Glutamatergic neuron (in vitro differentiated cells): ENCODE results near the gene BBLN. TPM values are rescaled to one million over a fixed set of nuclear protein-coding genes. Genes with fewer than 3 reads are reported as not detected.

Source experiments
- DNase-seq: peaks from one replicate; pipeline ENCODE4 v3.0.0; 2022
- H3K27ac Mint-ChIP-seq: one replicate; pipeline ENCODE4 v1.8.0; 2020; ENCODE audit warnings: mild to moderate bottlenecking, mixed read lengths, inconsistent platforms; ENCODE audit not compliant: unreplicated experiment
- H3K27me3 Mint-ChIP-seq: one replicate; pipeline ENCODE4 v1.8.0; 2020; ENCODE audit warnings: mild to moderate bottlenecking, moderate library complexity, mixed read lengths, inconsistent platforms; ENCODE audit not compliant: unreplicated experiment
- H3K36me3 Mint-ChIP-seq: one replicate; pipeline ENCODE4 v1.8.0; 2020; ENCODE audit warnings: mild to moderate bottlenecking, mixed read lengths, inconsistent platforms; ENCODE audit not compliant: unreplicated experiment
- H3K4me1 Mint-ChIP-seq: one replicate; pipeline ENCODE4 v1.8.0; 2020; ENCODE audit warnings: mild to moderate bottlenecking, low read depth, mixed read lengths, inconsistent platforms; ENCODE audit not compliant: unreplicated experiment
- H3K4me3 Mint-ChIP-seq: one replicate; pipeline ENCODE4 v1.8.0; 2020; ENCODE audit warnings: mild to moderate bottlenecking, mixed read lengths, inconsistent platforms; ENCODE audit not compliant: unreplicated experiment
- H3K9me3 Mint-ChIP-seq: one replicate; pipeline ENCODE4 v1.8.0; 2020; ENCODE audit warnings: mild to moderate bottlenecking, moderate library complexity, mixed read lengths, inconsistent platforms; ENCODE audit not compliant: unreplicated experiment
- total RNA-seq: library from RNA; stranded (reverse); fragmentation: NEBNext Ultra II Directional; extraction: Animal tissue kit (Norgen Biotek cat#: 25700); gene quantifications from one replicate; pipeline ENCODE4 v1.2.1, GENCODE V29; 2021; ENCODE audit not compliant: unreplicated experiment
- TF ChIP-seq, protein P1 (sequence below): fragments of 200-600 bp; sonication (generic); IDR thresholded peaks from one replicate; pipeline ENCODE4 v1.5.0; 2021; ENCODE audit not compliant: partially characterized antibody, unreplicated experiment

BBLN gene
- total RNA-seq, 1 donor from 2014 or later: 147 TPM

DNA sequence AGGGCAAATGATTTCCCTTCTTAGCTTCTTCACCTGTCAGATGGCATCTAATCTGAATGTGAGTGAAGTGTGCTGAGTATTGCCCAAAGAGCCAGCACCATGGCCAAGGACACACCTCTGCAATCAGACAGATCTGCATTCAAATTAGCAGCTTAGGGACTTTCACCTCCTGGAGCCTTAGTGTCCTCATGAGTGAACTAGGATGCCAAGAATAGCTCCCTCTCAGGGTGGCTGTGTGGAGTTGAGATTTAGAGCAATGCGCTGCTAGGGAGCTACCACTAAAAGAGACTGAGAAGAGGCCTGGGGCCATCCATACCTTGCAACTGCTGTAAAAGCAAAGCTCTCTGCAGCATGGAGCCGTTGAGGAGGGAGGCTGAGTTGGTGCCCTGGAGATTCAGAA is 29.9 kb downstream of the BBLN start:
- DNase-seq: no peak
- Mint-ChIP-seq H3K27ac (peak overlapping the region; percentile 68), H3K36me3 (peaks cover 6% of the 10 kb centered on the region), H3K9me3 (peaks cover 4% of the 10 kb centered on the region), H3K4me1 (peaks cover 3% of the 10 kb centered on the region), H3K27me3 (peaks cover 10% of the 10 kb centered on the region), H3K4me3 (peak overlapping the region; percentile 98)
- TF ChIP-seq, protein P1, sequence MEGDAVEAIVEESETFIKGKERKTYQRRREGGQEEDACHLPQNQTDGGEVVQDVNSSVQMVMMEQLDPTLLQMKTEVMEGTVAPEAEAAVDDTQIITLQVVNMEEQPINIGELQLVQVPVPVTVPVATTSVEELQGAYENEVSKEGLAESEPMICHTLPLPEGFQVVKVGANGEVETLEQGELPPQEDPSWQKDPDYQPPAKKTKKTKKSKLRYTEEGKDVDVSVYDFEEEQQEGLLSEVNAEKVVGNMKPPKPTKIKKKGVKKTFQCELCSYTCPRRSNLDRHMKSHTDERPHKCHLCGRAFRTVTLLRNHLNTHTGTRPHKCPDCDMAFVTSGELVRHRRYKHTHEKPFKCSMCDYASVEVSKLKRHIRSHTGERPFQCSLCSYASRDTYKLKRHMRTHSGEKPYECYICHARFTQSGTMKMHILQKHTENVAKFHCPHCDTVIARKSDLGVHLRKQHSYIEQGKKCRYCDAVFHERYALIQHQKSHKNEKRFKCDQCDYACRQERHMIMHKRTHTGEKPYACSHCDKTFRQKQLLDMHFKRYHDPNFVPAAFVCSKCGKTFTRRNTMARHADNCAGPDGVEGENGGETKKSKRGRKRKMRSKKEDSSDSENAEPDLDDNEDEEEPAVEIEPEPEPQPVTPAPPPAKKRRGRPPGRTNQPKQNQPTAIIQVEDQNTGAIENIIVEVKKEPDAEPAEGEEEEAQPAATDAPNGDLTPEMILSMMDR: no peak

DNA sequence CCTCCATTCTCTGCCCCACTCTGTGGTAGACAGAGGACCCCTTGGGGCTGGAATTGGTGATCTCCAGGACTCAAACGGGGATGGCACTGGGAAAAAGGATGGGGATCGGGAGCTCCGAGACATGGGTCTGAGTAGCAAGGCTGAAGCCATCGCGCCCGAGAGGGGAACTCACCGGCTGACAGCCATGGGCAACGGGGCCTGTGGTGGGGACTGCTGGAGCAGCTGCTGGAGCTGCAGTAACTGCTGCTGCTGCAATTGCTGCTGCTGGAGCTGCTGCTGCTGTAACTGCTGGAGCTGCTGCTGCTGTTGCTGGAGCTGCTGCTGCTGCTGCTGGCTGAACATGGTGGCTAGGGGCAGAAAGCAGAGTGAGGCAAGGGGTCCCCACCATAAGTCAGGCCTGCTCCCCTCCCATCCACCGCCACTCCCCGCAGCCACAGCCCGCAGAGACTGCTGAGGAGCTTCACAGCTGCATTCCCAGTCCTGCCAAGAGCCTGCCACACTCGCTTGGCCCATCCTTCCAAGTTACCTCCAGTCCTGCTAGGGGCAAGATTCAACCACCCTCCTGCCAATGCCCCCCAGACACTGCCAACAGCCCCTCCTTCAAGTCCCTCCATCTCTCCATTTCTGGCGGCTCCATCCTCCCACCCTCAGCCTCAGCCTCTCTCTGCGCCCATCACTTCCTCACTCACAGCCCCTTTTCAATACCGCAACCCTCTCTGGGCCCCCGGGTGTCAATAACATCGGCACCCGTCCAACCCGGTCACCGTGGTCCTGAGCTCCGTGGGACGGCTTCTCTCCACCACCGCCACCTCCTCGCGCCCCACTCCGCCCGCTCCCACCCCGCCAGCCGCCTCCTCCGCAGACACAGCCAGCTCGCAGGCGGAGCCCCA is 30.7 kb downstream of the BBLN start:
- peaks cover 4% of the 10 kb centered on the region for H3K9me3 Mint-ChIP-seq
- H3K36me3 Mint-ChIP-seq: peaks cover 6% of the 10 kb centered on the region
- DNase-seq: no peak
- H3K27ac Mint-ChIP-seq: peak overlapping the region; percentile 95
- TF ChIP-seq, protein P1: no peak
- H3K27me3 Mint-ChIP-seq: peaks cover 8% of the 10 kb centered on the region
- peak overlapping the region; percentile 98 for H3K4me3 Mint-ChIP-seq
- peaks cover 3% of the 10 kb centered on the region for H3K4me1 Mint-ChIP-seq

DNA sequence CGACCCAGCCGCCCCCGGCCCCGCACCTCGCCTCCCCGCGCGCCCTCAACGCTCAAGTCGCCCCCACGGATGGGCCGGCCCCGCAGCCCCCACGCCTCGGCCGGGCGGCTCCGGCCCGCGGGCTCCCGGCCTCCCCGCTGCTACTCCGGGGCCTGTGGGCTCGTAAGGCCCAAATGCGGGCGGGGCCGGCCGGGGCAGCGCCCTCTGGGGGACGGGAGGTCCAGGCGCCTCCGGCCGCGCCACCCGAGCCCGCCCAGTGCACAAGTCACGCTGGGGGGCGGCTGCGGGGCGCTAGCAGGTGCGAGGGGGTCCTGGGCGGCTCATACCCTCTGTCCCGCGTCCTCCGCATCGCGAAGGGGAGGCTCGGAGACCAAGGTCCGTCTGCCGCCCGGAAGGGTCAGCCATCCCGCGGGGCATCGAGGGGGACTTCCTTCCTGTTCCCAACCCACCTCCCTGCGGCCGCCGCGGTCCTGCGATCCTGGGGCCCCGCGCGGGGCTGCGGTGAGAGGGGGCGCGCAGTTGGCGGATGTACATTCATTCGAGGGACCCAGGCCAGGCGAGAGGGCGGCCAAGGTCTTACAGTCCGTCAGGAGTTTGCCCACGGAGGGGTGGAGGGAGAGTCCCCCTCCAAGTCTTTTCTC is 31.5 kb downstream of the BBLN start, which contains the start of gene CIZ1:
Gene CIZ1, minus strand, starts transcription at position 167 of the 641 bp plus-strand sequence. CDS start 715 bp downstream, outside the sequence.
- TF ChIP-seq, protein P1: peak; percentile 75
- Mint-ChIP-seq H3K4me1 (peaks cover 3% of the 10 kb centered on the region), H3K27ac (peak within 1 kb of the TSS; percentile 95), H3K9me3 (peaks cover 4% of the 10 kb centered on the region), H3K36me3 (peaks cover 2% of the 10 kb centered on the region), H3K27me3 (peaks cover 6% of the 10 kb centered on the region), H3K4me3 (peak within 1 kb of the TSS; percentile 98)
- peak; percentile 85 for DNase-seq

DNA sequence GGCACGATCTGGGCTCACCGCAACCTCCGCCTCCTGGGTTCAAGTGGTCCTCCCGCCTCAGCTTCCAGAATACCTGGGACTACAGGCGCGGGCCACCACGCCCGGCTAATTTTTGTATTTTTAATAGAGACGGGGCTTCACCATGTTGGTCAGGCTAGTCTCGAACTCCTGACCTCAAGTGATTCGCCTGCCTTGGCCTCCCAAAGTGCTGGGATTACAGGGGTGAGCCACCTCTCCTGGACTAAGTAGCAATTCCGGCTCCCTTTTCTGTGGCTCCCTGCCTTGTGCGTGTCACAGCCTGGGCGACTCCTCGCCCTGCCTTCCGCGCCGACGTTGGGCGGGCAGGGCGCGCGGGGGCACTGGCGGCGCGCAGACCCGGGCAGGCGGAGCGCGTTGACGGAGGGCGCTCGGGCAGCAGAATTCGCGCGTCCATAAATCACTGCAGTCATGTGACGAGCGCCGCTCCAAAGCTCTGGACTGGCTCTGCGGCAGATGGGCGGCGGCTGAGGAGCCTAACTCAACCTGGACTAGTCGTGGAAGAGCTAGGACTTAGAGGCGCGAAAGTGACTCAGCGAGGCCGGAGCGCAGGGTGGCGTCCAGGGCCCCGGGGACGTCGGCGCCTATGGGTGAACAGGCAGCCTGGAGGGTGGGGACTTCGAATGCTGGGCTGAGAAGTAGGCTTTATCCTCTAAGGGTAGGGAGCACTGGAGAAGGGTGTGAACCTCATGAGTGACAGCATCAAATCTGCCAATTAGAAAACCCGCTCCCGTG is 32.7 kb downstream of the BBLN start:
- Mint-ChIP-seq H3K4me3 (no peak overlapping the region), H3K27ac (peak overlapping the region; percentile 55), H3K4me1 (peaks cover 11% of the 10 kb centered on the region), H3K27me3 (peaks cover 6% of the 10 kb centered on the region), H3K9me3 (peaks cover 6% of the 10 kb centered on the region), H3K36me3 (no peaks in the 10 kb centered on the region)
- TF ChIP-seq, protein P1: no peak
- DNase-seq: peak; percentile 73
